ENCODE measurements around the gene BICRAL. TPM values are rescaled to one million over a fixed set of nuclear protein-coding genes. Genes with fewer than 3 reads are reported as not detected.
"Not testable (repeated sequence)": the region's sequence is repeated elsewhere in the genome, so short reads cannot be mapped to it uniquely, and the experiment has no call there.

The BICRAL gene
- total and polyA plus RNA-seq, 2 experiments from 2014 or later = 3.9 to 7.2 TPM

DNA sequence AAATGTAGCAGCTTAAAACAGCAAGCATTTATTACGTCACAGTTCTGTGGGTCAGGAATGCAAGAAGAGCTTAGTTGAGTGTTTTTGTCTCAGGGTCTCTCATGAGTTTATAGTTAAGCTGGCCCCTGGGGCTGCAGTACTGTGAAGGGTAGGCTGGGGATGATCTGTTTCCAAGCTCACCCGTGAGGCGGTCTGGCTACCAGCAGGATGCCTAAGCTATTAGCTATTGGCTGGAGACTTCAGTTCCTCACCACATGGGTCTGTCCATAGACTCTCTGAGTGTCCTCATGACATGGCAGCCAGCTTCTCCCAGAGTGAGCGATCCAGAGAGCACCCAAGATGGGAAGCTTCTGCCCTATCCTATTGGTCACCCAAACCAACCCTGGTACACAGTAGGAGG, 12.8 kb upstream of the BICRAL start:
- Histone ChIP-seq H3K9me3 (ENCODE audit: low read depth) (no peaks in the 10 kb centered on the region), H3K4me1 (ENCODE audit: low read depth) (peaks cover 3% of the 10 kb centered on the region), H3K27ac (no peak overlapping the region), H3K36me3 (no peaks in the 10 kb centered on the region), H3K27me3 (no peaks in the 10 kb centered on the region), H3K4me3 (no peak overlapping the region)
- no peak for DNase-seq (ENCODE audit: low read depth in 1 of 2, low spot score in 1 of 2)
- TF ChIP-seq, protein P1, sequence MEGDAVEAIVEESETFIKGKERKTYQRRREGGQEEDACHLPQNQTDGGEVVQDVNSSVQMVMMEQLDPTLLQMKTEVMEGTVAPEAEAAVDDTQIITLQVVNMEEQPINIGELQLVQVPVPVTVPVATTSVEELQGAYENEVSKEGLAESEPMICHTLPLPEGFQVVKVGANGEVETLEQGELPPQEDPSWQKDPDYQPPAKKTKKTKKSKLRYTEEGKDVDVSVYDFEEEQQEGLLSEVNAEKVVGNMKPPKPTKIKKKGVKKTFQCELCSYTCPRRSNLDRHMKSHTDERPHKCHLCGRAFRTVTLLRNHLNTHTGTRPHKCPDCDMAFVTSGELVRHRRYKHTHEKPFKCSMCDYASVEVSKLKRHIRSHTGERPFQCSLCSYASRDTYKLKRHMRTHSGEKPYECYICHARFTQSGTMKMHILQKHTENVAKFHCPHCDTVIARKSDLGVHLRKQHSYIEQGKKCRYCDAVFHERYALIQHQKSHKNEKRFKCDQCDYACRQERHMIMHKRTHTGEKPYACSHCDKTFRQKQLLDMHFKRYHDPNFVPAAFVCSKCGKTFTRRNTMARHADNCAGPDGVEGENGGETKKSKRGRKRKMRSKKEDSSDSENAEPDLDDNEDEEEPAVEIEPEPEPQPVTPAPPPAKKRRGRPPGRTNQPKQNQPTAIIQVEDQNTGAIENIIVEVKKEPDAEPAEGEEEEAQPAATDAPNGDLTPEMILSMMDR (IDR thresholded peaks at IDR 0.05; ENCODE audit: low read depth, low read length) = no peak

DNA sequence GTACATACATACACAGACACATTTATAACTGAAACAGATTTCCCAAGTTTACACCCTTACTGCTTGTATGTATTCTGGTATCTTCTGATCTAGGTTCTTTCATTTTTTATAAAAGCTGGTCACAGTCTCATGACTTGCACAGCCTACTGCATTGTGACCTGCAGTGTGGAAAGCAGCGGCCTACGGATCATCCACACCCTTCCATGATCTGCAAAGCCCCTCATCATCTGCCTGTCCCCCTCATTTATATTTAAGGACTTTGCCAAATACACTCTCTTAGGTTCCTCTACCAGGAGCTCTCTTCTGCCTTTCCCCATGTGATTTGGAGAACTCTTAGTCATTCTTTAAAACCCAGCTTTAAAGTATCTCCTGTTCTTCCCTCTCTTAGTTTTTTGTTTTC, 12.0 kb upstream of the BICRAL start:
- Histone ChIP-seq H3K36me3 (no peaks in the 10 kb centered on the region), H3K4me3 (no peak overlapping the region), H3K27ac (no peak overlapping the region), H3K9me3 (ENCODE audit: low read depth) (no peaks in the 10 kb centered on the region), H3K4me1 (ENCODE audit: low read depth) (peaks cover 3% of the 10 kb centered on the region), H3K27me3 (no peaks in the 10 kb centered on the region)
- TF ChIP-seq, protein P1 (IDR thresholded peaks at IDR 0.05; ENCODE audit: low read depth, low read length) = no peak
- no peak for DNase-seq (ENCODE audit: low read depth in 1 of 2, low spot score in 1 of 2)

DNA sequence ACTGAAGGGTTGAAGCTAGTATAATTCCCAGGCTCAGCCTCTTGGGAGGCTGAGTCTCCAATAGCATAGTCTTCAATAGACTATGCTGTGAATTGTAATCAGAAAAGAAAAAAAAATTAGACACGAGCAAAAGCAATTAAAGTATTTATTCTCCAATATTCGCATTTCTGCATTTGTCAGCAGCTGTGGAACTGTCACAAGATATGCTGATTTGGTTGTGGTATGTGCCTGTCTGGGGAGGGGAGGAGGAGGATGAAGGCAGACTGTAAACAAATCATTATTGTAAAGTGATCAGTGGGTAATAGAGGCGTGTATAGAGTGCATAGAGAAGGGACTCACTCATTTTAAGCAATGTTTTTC, 10.1 kb upstream of the BICRAL start:
- Histone ChIP-seq H3K4me1 (ENCODE audit: low read depth) (peaks cover 3% of the 10 kb centered on the region), H3K36me3 (no peaks in the 10 kb centered on the region), H3K4me3 (no peak overlapping the region), H3K27ac (no peak overlapping the region), H3K9me3 (ENCODE audit: low read depth) (no peaks in the 10 kb centered on the region), H3K27me3 (no peaks in the 10 kb centered on the region)
- TF ChIP-seq, protein P1 (IDR thresholded peaks at IDR 0.05; ENCODE audit: low read depth, low read length) = no peak
- no peak for DNase-seq (ENCODE audit: low read depth in 1 of 2, low spot score in 1 of 2)

DNA sequence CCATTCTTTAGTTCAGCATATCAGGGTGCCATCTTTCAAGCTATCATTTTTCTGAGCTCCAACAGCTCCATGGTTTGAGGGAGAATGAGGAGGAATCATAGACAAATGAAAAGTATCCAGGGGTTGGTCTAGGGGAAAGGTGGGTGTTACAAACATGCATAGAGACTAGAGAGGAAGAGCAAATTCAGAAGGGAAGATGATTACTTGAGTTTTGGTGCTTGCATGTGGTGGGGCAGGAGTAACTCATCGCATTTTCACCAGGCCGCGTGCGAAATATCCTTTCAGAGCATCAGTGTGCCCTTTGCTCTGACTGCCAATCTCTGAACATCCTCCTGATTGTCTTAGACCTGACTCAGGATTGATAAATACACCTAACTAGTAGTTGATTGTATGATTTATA, 7.7 kb upstream of the BICRAL start:
- Histone ChIP-seq H3K9me3 (ENCODE audit: low read depth) (no peaks in the 10 kb centered on the region), H3K4me1 (ENCODE audit: low read depth) (peaks cover 3% of the 10 kb centered on the region), H3K27ac (no peak overlapping the region), H3K27me3 (no peaks in the 10 kb centered on the region), H3K4me3 (no peak overlapping the region), H3K36me3 (no peaks in the 10 kb centered on the region)
- DNase-seq (ENCODE audit: low read depth in 1 of 2, low spot score in 1 of 2) = no peak
- TF ChIP-seq, protein P1 (IDR thresholded peaks at IDR 0.05; ENCODE audit: low read depth, low read length) = no peak

DNA sequence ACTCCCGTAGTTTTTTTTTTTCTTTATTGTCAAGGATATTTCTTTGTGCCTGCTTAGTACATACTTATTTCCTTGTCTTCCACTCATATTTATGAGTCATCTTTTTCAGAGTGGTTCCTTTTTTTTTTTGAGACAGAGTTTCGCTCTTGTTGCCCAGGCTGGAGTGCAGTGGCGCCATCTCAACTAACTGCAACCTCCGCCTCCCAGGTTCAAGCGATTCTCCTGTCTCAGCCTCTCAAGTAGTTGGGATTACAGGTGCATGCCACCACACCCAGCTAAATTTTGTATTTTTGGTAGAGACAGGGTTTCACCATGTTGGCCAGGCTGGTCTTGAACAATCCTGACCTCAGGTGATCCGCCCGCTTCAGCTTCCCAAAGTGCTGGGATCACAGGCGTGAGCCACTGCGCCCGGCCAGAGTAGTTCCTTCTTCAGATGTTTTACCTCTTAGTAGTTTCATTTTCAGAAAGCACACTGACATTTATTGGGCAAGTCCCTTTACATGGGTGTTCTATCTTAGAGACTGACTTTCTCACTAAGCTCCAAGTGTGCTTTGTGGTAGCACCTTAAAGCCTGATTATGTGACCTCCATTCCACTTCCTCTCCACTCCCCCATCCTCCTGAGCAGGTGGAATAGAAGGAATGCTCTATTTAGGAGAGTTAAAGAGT, 6.9 kb upstream of the BICRAL start:
- not testable (repeated sequence) for H3K27me3 ChIP-seq; H3K4me3 ChIP-seq; H3K4me1 ChIP-seq (ENCODE audit: low read depth); H3K36me3 ChIP-seq; H3K27ac ChIP-seq; DNase-seq (ENCODE audit: low read depth in 1 of 2, low spot score in 1 of 2); H3K9me3 ChIP-seq (ENCODE audit: low read depth)

DNA sequence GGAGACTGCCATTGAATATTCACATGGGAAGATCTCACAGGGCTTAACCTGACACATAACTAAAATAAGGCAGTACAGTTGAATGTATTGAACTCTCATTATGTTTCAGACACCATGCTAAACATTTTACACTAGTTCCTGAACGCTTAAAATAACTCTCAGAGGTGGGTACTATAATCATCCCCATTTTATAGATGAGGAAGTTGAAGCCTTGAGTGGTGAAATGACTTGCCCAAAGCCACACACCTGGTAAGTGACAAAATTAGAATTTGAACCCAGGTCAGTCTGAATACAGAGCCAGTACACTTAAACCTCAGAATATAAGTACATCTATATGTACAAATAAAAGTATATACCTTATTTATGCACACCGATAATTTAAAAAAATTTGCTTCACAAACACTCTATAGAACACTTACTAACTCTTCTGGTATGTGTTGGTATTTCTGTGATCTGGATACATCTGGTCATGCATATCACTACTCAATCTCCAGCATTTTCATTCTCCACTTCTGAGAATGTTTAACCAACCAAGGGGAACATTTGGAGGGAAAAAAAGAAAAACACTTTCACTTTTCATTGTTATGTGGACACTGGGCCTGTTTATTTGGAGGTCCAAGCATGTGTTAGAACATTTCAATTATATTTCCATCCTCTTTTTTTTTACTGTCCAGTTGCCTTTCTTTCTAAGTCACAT, 4.6 kb upstream of the BICRAL start:
- H3K4me1 ChIP-seq (ENCODE audit: low read depth) = peaks cover 5% of the 10 kb centered on the region
- no peaks in the 10 kb centered on the region for H3K27me3 ChIP-seq
- TF ChIP-seq, protein P1 (IDR thresholded peaks at IDR 0.05; ENCODE audit: low read depth, low read length) = no peak
- no peaks in the 10 kb centered on the region for H3K9me3 ChIP-seq (ENCODE audit: low read depth)
- H3K36me3 ChIP-seq = no peaks in the 10 kb centered on the region
- H3K27ac ChIP-seq = no peak overlapping the region
- no peak for DNase-seq (ENCODE audit: low read depth in 1 of 2, low spot score in 1 of 2)
- no peak overlapping the region for H3K4me3 ChIP-seq
